SH-SY5Y (cell line): ENCODE measurements around the gene TMEM235.

Source experiments
- GATA2 ChIP-seq: IDR thresholded peaks from 2 replicates; pipeline ENCODE4 v1.6.1; 2011; ENCODE audit warnings: mild to moderate bottlenecking, low read depth, low read length
- GATA3 ChIP-seq: IDR thresholded peaks from 2 replicates; pipeline ENCODE4 v1.6.1; 2011; ENCODE audit warnings: low read depth, mild to moderate bottlenecking, low read length, moderate library complexity

DNA sequence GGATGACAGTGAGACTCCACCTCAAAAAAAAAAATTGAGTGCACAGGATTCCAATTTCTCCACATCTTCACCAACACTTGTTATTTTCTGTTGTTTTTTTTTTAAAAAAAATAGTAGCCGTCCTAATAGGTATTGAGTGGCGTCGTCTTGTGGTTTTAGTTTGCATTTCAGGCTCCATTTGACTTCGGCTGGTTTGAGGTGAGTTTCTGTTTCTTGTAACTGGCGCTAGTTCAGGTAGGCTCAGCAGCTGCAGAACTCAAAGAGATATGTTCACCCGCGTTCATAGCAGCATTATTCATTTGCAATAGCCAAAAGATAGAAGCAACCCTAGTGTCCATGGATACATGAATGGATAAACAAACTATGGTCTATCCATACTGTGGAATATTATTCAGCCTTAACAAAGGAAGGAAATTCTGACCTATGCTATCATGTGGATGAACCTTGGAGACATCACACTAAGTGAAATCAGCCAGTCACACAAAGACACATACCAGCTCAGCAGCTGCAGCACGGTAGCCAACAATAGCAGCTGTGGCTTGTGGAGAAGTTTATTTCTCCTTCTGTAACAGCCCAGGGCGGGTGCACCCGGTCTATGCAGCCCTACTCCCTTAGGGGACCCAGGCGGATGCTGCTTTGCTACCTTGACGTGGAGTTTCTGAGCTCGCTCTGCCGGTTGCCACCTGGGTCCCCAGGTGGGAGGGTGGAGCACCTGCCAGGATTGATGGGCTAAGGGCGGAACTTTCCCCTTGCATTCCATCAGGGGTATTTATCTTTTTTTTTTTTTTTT lies 44.9 kb downstream of the TMEM235 start:
- no peak for TF ChIP-seq GATA2
- no peak for TF ChIP-seq GATA3
